HG02763 (cell line): ENCODE results near the gene ABHD17A.

ENCODE experiments used
- ATAC-seq: cut with Tn5 transposase; IDR thresholded peaks from one replicate; pipeline ENCODE4 v1.9.1; 2021; ENCODE audit warnings: mild to moderate bottlenecking, moderate library complexity; ENCODE audit not compliant: unreplicated experiment

Gene ABHD17A

DNA sequence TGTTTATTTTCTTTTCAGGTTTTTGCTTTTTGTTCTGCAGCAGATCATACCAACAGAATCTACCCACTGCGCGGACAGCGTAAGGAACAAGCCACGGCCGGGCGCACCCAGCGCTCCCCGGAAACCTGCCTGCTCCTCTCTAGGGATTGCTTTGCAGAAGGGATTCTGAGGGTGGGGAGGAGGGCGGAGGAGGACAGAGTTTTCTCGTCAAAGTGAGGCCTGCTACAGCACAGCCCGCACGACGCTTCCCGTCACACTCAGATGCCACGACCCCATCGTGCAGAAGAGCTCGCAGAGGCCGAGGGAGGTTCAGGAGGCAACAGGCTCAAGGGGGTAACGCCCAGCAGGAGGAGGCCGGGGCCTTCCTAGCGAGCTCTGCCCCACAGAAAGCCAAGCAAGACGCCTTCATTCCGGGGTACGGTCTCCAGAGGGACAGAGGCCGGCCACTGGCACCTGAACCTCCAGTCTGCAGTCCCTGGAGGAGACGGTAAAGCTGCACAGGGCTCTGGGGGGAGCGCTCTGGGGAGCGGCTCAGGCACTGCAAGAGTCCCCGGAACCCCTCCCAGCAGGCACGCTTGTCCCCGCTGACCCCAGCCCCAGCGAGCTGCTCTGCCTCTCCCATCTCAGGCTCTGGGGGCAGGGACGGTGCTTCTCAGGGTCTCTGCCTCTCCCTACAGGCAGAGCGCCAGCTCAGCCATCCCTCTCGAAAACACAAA lies 43.9 kb downstream of the ABHD17A start:
- no peak for ATAC-seq

GRCh38 chr19:1840541-1841115 lies 44.7 kb downstream of the ABHD17A start:
- ATAC-seq: no peak

DNA sequence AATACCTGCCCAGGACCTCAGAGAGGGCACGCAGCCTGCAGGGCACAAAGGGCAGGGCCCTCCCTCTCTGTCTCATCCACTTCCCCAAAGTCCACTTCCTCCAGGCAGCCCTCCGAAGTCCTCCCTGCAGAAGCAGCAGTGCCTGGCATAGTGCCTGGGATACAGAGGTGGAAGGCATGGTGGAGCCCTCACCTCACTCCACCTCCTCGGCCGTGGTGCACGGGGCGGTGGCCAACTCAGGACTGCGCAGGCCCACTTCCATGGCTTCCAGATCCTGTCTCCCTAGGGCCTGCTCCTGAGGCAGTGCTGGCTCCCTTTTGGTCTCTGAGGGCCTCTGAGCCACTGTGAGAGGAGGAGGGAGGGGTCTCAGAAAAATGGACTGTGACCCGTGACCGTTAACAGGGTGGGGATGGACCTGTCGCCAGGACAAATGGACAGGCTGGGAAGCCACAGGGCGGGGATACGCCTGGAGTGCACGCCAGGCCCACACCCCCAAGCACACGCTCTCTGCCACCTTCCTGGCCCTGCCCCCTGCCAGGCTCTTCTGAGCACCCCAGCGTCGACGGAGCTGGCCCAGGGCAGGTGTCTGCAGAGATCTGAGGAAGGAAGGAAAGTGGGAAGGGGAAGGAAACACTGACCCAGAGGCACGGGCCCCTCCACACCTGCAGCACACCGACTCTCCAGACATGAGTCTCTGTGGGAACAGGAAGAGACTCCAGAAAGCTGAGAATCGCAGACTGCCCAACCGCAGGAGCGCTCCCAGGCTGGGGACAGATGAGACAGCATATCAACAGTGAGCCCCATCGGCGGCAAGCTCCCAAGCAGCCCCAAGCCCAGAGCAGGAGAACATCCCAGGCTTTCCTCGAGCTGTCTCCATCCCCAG lies 45.4 kb downstream of the ABHD17A start:
- ATAC-seq: no peak

DNA sequence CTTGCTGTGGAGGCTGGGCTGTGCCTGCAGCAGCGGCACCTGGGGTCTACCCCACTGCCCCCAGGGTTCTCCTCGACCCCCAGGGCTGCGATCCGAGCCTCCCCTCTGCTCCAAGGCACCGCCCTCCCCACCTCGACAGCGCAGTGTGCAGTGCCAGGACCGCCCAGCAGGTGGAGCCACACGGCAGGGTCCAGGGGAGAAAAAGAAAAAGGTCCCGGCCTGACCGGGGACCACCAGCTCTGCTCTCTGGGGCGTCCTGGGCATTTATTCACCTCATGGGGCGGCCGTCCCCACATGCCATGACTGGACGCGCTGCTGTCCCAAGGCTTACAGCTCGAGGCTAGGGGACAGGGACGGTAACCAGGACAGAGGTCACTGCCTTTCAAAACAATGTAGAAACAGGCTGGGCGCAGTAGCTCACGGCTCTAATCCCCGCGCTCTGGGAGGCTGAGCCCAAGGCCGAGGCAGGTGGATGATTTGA lies 47.6 kb downstream of the ABHD17A start:
- ATAC-seq: no peak

DNA sequence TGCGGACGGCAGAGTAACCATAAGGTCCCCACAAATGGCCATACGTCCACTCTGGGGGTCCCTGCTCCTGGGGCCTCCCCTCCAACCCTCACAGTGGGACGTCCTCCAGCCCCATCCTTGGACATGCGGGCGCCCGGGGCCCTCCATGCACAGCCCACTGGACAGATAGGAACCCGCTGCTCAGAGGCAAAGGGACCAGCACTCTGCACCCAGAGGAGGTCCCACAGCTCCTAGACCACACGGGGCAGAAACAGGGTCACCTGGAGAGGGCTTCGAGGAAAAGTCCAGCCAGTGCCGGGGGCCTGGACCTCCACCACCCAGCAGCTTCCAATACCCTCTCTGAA lies 48.1 kb downstream of the ABHD17A start:
- no peak for ATAC-seq

DNA sequence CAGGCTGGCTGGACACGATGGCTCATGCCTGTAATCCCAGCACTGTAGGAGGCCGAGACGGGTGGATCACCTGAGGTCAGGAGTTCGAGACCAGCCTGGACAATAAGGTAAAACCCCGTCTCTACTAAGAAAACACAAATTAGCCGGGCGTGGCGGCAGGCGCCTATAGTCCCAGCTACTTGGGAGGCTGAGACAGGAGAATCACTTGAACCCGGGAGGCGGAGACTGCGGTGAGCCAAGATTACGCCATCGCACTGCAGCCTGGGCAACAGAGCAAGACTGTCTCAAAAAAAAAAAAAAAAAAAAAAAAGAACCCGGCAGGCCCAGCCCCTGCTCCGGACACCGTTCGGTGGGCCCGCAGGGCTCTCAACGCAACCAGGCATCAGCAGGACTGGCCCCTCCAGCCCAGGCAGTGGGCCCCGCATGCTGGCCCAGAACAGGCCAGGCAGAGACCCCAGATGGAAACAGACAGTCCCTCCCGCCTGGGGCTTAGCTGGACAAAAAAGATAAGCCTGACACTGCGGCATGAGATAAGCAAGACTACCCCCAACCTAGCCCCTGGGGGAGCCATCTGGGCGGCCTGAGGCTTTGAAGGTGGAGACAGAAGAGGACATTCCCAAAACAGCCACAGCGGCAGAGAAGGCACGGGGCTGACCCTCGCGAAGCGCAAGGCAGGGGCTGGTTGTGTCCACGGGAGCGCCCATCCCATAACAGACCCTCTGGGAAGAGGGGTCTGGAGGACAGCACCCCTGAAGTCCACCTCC lies 48.7 kb downstream of the ABHD17A start:
- no peak for ATAC-seq

- no peak for ATAC-seq
Measured at GRCh38 chr19:1833540-1833939, 51.8 kb downstream of the ABHD17A start.

DNA sequence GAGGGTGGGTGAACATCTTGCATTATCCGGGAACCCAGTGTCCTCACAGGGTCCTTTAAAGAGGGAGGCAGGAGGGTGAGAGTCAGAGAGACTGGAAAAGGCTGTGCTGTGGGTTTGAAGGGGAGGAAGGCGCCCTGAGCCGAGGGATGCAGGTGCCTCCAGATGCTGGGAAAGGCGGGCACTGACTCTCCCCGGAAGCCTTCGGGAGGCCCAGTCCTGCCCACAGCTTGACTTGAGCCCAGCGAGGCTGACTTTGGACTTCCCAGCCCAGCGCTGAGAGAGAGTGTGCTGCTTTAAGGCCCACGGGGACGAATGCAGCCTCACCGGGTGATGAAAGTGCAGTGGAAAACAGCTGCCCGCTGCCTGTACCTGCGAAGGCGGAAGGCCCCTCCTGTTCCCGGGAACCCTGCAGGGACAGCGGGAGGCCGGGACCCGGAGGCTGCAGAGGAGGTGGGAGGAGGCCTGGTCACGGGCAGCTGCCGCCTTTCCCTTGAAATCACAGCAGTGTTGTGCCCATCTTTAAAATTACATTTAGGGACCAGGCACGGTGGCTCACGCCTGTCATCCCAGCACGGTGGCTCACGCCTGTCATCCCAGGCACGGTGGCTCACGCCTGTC lies 53.1 kb downstream of the ABHD17A start:
- ATAC-seq: no peak

DNA sequence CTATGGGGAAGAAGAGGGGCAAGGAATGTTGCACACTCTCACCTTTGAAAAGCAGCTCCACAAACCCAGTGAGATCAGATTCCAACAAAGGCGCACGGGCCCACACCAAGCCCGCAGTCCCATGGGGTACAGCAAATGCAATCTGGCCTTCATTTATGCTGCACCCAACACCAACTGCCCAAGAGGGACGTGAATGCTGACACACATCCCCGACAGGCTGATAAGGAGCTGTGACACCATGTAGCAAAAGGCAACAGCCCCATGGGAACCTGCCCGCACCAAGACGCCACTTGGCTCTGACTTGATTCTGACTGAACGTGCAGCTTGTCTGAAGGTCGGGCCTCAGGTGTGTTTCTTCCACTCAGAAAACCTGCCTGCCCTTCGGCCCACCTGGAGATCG lies 54.3 kb downstream of the ABHD17A start:
- no peak for ATAC-seq

GRCh38 chr19:1830568-1830967 lies 54.7 kb downstream of the ABHD17A start:
- ATAC-seq: no peak

DNA sequence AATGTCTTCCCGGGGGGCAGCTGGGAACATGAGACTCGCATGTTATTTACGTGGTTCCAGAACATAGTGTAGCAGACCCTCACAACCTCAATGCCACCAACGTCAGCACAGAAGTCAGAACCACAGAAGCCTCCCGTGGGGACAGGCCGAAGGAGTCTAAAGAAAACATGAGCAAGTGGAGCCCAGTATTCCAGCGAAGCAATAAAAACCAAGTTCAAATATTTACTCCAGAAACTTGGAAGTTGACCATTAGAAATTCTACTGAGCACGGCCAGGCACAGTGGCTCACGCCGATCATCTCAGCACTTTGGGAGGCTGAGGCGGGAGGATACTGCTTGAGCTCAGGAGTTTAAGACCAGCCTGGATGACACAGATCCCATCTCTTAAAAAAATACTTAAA lies 55.3 kb downstream of the ABHD17A start:
- ATAC-seq: no peak

- no peak for ATAC-seq
Measured at GRCh38 chr19:1828279-1829238, 56.7 kb downstream of the ABHD17A start.

GRCh38 chr19:1827566-1828278 lies 57.6 kb downstream of the ABHD17A start:
- no peak for ATAC-seq
